Suprapubic skin (tissue), 3 donors: Measurements from ENCODE around the gene ZNF652.

Experiments used
- CTCF ChIP-seq, 2 donors: fragments of 200-600 bp in 1 of 2; fragments of 450-650 bp in 1 of 2; sonication (generic) in 1 of 2; IDR thresholded peaks; one replicate each; pipeline ENCODE4 v1.5.1; 2016 to 2019; ENCODE audit warnings: antibody characterized with exemption in 2 of 2, mild to moderate bottlenecking in 1 of 2, moderate library complexity in 1 of 2
- POLR2A ChIP-seq, 2 donors: fragments of 450-650 bp; IDR thresholded peaks; one replicate each; pipeline ENCODE4 v1.6.1; 2017; ENCODE audit warnings: antibody characterized with exemption in 2 of 2, mild to moderate bottlenecking in 2 of 2, moderate library complexity in 2 of 2

DNA sequence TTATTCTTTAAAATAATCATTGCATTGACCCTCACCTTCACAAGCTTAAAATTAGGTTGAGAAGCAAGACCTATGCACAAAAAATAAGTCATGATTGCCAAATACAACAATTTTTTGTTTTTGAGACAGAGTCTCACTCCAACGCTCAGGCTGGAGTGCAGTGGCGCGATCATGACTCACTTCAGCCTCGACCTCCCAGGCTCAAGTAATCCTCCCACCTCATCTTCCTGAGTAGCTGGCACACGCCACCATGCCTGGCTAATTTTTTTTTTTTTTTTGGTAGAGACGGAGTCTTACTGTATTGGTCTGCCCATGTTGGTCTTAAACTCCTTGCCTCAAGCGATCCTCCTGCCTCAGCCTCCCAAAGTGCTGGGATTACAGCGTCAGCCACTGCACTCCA lies 24.2 kb downstream of the ZNF652 start:
- TF ChIP-seq CTCF (IDR thresholded peaks at IDR 0.05) (no peak), POLR2A (IDR thresholded peaks at IDR 0.05) (no peak)
